Stimulated activated CD4-positive, alpha-beta T cell treated with anti-CD3 and anti-CD28 coated beads, Interleukin-12 subunit alpha, Interleukin-12 subunit beta, amount 100 ng/mL, for 4 hours (primary cell): Measurements from ENCODE around the gene RNF223.
"Not testable (repeated sequence)": the region's sequence is repeated elsewhere in the genome, so short reads cannot be mapped to it uniquely, and the experiment has no call there.

Experiments
- DNase-seq: peaks from one replicate; pipeline ENCODE4 v3.0.0-alpha.2; 2020

Gene RNF223

GRCh38 chr1:1085911-1086841 lies 12.1 kb upstream of the RNF223 start:
- DNase-seq = no peak

- DNase-seq = no peak
These were observed 11.2 kb upstream of the RNF223 start for GRCh38 chr1:1085171-1085841.

- no peak for DNase-seq
These were observed 10.5 kb upstream of the RNF223 start for GRCh38 chr1:1084372-1085170.

GRCh38 chr1:1083416-1084371 lies 9.6 kb upstream of the RNF223 start:
- no peak for DNase-seq

GRCh38 chr1:1082776-1083415 lies 8.8 kb upstream of the RNF223 start:
- no peak for DNase-seq

GRCh38 chr1:1082239-1082775 lies 8.2 kb upstream of the RNF223 start:
- no peak for DNase-seq

GRCh38 chr1:1081311-1082238 lies 7.5 kb upstream of the RNF223 start:
- DNase-seq = no peak

- no peak for DNase-seq
These were observed 6.8 kb upstream of the RNF223 start for GRCh38 chr1:1080951-1081310.

- no peak for DNase-seq
These were observed 6.1 kb upstream of the RNF223 start for GRCh38 chr1:1080122-1080757.

GRCh38 chr1:1079408-1080121 lies 5.5 kb upstream of the RNF223 start:
- DNase-seq = peak; percentile 36

GRCh38 chr1:1077396-1077795 lies 3.3 kb upstream of the RNF223 start:
- DNase-seq = not testable (repeated sequence)

- DNase-seq = no peak
These were observed 1.2 kb upstream of the RNF223 start for GRCh38 chr1:1075148-1075935.

GRCh38 chr1:1074631-1075147 lies 583 bp upstream of the RNF223 start:
- no peak for DNase-seq

GRCh38 chr1:1072849-1073742 lies 1.0 kb downstream of the RNF223 start:
- DNase-seq = no peak

- no peak for DNase-seq
These were observed 1.7 kb downstream of the RNF223 start for GRCh38 chr1:1072299-1072848.

- no peak for DNase-seq
These were observed 2.4 kb downstream of the RNF223 start for GRCh38 chr1:1071486-1072298.
